22Rv1 (cell line): Measurements from ENCODE around the gene NDFIP2.

Experiments used
- CTCF ChIP-seq: fragments of 450-650 bp; IDR thresholded peaks from 2 replicates; pipeline ENCODE4 v1.5.1; 2017; ENCODE audit warnings: mild to moderate bottlenecking
- ZFX ChIP-seq: fragments of 450-650 bp; IDR thresholded peaks from 2 replicates; pipeline ENCODE4 v1.6.1; 2017; ENCODE audit warnings: antibody characterized with exemption, borderline replicate concordance

DNA sequence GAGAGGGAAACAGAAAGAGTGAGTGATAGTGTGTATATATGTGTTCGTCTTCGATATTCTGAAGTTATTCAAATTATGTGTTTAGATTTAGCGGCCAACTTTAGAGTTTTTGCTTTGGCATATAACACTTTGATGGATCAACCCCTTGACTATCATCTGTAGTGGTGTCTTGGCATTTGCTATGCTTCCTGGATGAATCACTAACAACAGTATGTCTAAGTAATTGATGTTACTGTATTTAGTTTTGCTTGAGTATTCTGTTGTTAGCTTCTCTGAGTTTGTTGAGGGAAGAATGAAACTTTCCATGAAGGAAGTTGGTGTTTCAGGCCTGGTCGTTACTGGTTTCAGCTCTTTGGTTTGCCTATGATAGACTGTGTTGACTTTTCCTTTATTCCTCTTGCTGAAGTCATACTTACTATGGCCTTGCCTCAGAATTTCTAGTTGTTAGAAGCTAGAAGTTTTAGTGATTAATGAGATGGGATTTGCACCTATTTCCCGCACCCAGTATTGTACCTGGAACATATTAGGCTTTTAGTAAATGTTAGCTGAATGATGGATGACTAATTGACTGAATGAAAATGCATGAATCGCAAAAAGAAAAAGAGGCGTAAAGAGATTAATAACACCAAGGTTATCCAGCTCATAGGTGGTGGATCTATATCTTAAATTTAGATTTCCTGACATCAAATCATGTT lies 20.7 kb downstream of the NDFIP2 start:
- no peak for TF ChIP-seq CTCF
- TF ChIP-seq ZFX, result no peak
